A549 (cell line): ENCODE data around the gene CCNQ.

Source experiments
- CHD2 ChIP-seq: fragments of 150-350 bp; IDR thresholded peaks from 2 replicates; pipeline ENCODE4 v1.6.1; 2014; ENCODE audit warnings: low read length; ENCODE audit not compliant: partially characterized antibody
- CHD4 ChIP-seq: fragments of 200-600 bp; sonication (generic); IDR thresholded peaks from 2 replicates; pipeline ENCODE4 v1.6.1; 2016; ENCODE audit warnings: antibody characterized with exemption, mild to moderate bottlenecking, borderline replicate concordance
- FOSL2 ChIP-seq, 2 experiments: fragments of 450-650 bp in 1 of 2; fragments of >200 bp in 1 of 2; sonication (Bioruptor Twin) in 1 of 2; formaldehyde crosslinking; IDR thresholded peaks; 2 replicates each; pipeline versions ENCODE4 v1.5.0 to v1.6.1; 2016 to 2020; ENCODE audit warnings: mild to moderate bottlenecking in 1 of 2, moderate library complexity in 1 of 2
- HEYL ChIP-seq: fragments of 250-450 bp; sonication (Bioruptor Pico); IDR thresholded peaks from 2 replicates; pipeline ENCODE4 v1.8.0; 2021; ENCODE audit warnings: mild to moderate bottlenecking, moderate library complexity
- JUN ChIP-seq, 2 experiments: fragments of >200 bp; sonication (Bioruptor Twin); formaldehyde crosslinking; IDR thresholded peaks; 2 replicates in 1 of 2; 3 replicates in 1 of 2; pipeline ENCODE4 v1.6.1; 2016 to 2017
- MAFK ChIP-seq: fragments of 450-650 bp; IDR thresholded peaks from 2 replicates; pipeline ENCODE4 v1.6.1; 2014; ENCODE audit not compliant: partially characterized antibody
- PBX3 ChIP-seq: IDR thresholded peaks from 2 replicates; pipeline ENCODE4 v1.6.1; 2012
- POLR2A ChIP-seq: IDR thresholded peaks from 2 replicates; pipeline ENCODE4 v1.6.1; 2012; ENCODE audit warnings: mild to moderate bottlenecking, low read length
- REST ChIP-seq: fragments of 200-600 bp; sonication (generic); IDR thresholded peaks from 2 replicates; pipeline ENCODE4 v1.6.1; 2016; ENCODE audit warnings: antibody characterized with exemption, mild to moderate bottlenecking, moderate library complexity
- TF ChIP-seq, protein P1 (sequence below): fragments of >200 bp; sonication (Bioruptor Twin); formaldehyde crosslinking; IDR thresholded peaks from 3 replicates; pipeline ENCODE4 v1.5.1; 2016

- no peak for TF ChIP-seq PBX3
- TF ChIP-seq JUN (IDR thresholded peaks at IDR 0.05), result no peak
- TF ChIP-seq, protein P1, sequence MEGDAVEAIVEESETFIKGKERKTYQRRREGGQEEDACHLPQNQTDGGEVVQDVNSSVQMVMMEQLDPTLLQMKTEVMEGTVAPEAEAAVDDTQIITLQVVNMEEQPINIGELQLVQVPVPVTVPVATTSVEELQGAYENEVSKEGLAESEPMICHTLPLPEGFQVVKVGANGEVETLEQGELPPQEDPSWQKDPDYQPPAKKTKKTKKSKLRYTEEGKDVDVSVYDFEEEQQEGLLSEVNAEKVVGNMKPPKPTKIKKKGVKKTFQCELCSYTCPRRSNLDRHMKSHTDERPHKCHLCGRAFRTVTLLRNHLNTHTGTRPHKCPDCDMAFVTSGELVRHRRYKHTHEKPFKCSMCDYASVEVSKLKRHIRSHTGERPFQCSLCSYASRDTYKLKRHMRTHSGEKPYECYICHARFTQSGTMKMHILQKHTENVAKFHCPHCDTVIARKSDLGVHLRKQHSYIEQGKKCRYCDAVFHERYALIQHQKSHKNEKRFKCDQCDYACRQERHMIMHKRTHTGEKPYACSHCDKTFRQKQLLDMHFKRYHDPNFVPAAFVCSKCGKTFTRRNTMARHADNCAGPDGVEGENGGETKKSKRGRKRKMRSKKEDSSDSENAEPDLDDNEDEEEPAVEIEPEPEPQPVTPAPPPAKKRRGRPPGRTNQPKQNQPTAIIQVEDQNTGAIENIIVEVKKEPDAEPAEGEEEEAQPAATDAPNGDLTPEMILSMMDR, result no peak
- no peak for TF ChIP-seq FOSL2 (IDR thresholded peaks at IDR 0.05)
- no peak for TF ChIP-seq FOSL2 (CRISPR knock-in tag; IDR thresholded peaks at IDR 0.05)
- no peak for TF ChIP-seq MAFK
- no peak for TF ChIP-seq POLR2A
- no peak for TF ChIP-seq HEYL (CRISPR knock-in tag)
- no peak for TF ChIP-seq REST
- TF ChIP-seq CHD2, result no peak
- no peak for TF ChIP-seq CHD4
Observed at GRCh38 chrX:153646620-153647373, 47.9 kb upstream of the CCNQ start, which contains the start of gene DUSP9.
